ENCODE measurements around the gene EXOSC9. TPM values are rescaled to one million over a fixed set of nuclear protein-coding genes. Genes with fewer than 3 reads are reported as not detected.

The EXOSC9 gene
- total RNA-seq, 1 donor from 2014 or later, result 13.5 TPM

GRCh38 chr4:121786221-121786620, 14.9 kb upstream of the EXOSC9 start:
- DNase-seq (ENCODE audit: low spot score), result no peak
- intact Hi-C loops (cut with DNase I), result no loop called here

DNA sequence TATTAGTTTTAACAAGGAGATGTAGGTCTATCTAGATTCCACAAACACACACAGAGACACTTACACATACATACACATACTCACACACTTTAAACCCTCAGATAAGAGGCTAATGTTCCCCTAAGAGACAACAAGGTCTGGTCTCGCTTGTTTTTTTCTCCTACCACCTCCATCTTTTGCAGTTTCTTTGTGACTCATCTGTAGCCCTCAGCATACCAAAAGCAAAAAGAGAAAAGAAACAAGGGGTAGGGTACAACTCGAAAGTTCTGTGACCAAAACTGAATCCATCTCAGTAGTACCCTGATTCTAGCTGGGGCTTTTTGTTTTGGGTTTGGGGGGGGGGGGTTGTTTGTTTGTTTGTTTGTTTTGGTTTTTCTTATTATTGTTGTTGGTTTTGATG, 12.2 kb upstream of the EXOSC9 start:
- intact Hi-C loops (cut with DNase I), result no loop called here
- DNase-seq (ENCODE audit: low spot score), result no peak

DNA sequence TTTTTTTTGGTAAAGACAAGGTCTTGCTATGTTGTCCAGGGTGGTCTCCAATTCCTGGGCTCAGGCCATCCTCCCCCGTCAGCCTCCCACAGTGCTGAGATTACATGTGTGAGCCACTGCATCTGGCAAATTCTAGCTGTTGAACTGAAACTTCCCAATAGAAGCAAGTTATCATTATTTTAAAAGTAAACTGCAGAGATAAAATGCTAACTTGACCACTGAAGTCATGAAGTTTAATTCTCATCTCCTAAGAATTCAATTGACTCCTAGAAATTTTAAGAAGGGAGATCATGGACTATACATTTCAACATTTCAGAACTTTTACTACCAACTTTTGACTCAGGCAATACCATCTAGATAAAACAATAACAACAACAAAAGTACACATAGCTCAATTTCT, 11.7 kb upstream of the EXOSC9 start:
- intact Hi-C loops (cut with DNase I), result no loop called here
- no peak for DNase-seq (ENCODE audit: low spot score)

GRCh38 chr4:121789960-121790829, 10.9 kb upstream of the EXOSC9 start:
- intact Hi-C loops (cut with DNase I), result no loop called here

GRCh38 chr4:121790976-121791375, 10.1 kb upstream of the EXOSC9 start:
- intact Hi-C loops (cut with DNase I), result no loop called here
- DNase-seq (ENCODE audit: low spot score), result no peak

More at GRCh38 chr4:121789960-121790829, 10.9 kb upstream of the EXOSC9 start:
- no peak for DNase-seq (ENCODE audit: low spot score)

DNA sequence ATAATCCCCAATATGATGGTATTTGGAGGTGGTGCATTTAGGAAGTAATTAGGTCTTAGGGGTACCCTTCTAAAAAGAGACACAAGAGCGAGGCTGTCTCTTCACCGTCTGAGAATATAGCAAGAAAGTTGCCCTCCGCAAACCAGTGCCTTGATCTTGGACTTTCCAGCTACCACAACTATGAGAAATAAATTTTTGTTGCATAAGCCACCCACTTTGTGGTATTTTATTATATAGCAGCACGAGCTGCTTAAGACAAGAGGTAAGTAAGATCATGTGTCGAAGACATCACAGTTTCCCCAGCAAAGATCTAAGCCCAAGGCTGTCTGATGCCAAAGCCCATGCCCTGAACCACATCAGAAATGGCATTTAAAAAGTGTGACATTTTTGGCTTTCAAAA, 9.6 kb upstream of the EXOSC9 start:
- no peak for DNase-seq (ENCODE audit: low spot score)
- intact Hi-C loops (cut with DNase I), result no loop called here

GRCh38 chr4:121792966-121793365, 8.2 kb upstream of the EXOSC9 start:
- intact Hi-C loops (cut with DNase I), result no loop called here
- DNase-seq (ENCODE audit: low spot score), result no peak

DNA sequence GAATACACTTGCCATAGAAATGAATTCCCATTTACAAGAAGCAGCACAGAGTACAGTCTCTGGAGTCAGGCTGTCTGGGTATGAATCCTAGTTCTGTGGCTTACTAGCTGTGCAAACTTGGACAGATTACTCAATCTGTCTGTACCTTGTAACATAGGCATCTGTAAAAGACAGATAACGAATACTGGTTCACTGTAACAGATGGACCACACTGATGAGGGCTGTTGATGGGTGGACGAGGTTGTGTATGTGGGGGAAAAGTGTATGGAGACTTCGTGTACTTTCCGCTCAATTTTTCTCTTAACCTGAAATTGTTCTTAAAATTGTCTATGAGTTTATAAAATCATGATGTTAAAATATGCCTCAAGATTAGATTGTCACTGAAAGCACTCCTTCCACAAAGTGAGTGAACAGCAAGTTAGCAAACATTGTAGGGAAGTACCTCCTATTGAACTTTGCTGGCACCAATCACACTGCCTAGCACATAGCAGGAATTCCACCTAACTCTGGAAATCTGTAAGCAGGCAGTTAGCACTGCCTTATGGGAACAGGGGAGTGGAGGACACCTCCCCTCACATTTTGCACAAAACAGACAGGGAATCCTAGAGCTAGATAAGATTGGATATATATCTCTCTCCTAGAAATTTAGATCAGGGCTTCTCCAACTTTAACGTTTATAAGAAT, 6.5 kb upstream of the EXOSC9 start:
- intact Hi-C loops (cut with DNase I), result no loop called here
- no peak for DNase-seq (ENCODE audit: low spot score)

DNA sequence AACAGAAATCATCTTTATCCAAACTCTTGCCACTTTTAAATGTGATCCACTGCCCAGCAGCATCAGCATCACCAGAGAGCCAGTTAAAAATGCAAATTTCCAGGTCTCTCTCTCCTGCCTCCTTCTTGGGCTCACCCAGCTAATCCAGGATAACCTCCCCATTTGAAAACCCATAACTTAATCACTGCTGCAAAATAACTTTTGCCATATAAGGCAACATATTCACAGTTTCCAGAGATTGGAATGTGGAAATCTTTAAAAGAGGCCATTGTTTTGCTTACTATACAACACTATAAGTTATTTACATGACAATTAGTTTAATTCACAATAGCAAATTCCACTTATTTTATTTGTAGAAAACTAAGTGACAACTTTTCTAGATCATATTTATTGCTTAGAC, 4.8 kb upstream of the EXOSC9 start:
- intact Hi-C loops (cut with DNase I), result no loop called here
- DNase-seq (ENCODE audit: low spot score), result no peak

- intact Hi-C loops (cut with DNase I), result no loop called here
- DNase-seq (ENCODE audit: low spot score), result no peak
Observed at GRCh38 chr4:121799208-121799823, 1.8 kb upstream of the EXOSC9 start.

DNA sequence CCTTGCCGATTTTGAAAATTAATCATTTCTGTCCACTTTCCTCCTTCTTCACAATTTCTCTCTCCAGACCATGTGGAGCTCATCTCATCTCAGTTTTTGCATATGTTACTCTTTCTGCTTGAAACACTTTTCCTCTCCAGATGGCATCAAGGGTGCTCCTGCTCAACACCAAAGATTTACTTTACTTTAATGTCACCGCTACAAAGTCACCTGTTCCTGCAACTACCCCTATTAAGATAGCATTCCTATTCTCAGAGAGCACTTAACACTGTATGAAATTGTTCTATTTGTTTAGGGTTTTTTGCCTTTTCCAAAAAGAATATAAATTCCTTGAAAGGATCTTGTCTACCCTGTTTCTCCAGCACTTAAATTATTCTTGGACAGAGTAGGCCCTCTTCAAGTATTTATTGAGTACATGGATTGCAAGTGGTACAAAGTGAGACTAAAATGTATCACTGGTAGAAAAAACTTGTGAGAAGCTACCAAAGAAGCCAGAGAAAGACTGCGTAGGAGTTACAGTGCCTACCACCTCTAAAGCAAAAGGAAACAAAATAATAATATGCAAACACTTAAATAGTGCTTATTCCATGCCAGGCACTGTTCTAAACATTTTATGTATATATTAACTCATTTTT, 1.1 kb upstream of the EXOSC9 start:
- no peak for DNase-seq (ENCODE audit: low spot score)
- intact Hi-C loops (cut with DNase I), result loop anchor here (5.0 kb wide), 1 partner anchor 103 kb away; the partner anchor contains the start of gene ANXA5

DNA sequence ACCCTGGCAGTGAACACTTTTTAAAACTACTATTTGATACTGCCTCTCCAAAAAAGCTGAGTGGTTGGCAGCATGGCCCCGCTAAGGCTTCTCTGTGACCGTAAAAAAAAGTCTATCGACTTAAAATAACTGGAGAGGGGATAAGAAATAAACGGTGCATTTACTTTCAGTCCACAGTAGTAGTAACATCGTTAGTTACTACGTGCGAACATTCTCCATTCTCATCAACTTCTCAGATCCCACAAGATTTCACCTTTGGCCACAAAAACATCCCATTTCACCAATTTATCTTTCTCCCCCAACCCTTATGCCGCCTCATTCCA, 524 bp upstream of the EXOSC9 start:
- no peak for DNase-seq (ENCODE audit: low spot score)
- intact Hi-C loops (cut with DNase I), result loop anchor here (5.0 kb wide), 1 partner anchor 103 kb away; the partner anchor contains the start of gene ANXA5

DNA sequence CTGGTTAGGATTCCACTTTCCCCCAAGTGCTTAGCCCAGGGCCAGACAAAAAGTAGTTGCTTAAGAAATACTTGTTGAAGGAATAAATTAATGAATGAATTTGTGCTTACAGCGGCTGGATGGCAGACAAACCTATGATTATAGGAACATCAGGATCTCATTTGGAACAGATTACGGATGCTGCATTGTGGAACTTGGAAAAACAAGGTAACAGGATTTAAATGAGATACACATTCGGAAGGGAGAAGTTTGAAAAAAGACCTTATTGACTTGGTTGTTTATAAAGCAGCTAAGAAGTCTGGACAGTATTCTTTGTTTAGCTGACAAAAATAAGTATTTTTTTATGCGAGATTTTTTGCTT, 572 bp downstream of the EXOSC9 start:
- DNase-seq (ENCODE audit: low spot score), result no peak
- intact Hi-C loops (cut with DNase I), result loop anchor here (1.0 to 5.0 kb wide), 2 partner anchors 22 to 104 kb away; partner anchors contain the start of genes ANXA5 and CCNA2

DNA sequence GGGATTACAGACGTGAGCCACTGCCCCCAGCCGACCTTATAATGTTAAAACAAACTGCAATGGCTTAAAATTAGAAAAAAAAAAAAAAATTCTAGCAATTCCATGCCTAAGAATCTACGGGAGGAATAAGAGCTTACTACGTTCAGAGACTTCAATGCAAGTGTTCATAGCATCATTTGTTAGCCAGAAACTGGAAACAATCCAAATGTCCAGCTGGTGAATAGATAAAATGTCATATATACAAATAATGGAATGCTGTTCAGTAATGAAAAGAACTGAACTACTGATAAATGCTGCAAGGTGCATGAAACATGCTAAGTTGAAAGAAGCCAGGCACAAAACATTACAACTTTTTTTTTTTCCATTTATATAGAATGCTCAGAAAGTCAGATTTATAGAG, 5.3 kb downstream of the EXOSC9 start:
- intact Hi-C loops (cut with DNase I), result no loop called here
- no peak for DNase-seq (ENCODE audit: low spot score)

- intact Hi-C loops (cut with DNase I), result no loop called here
- DNase-seq (ENCODE audit: low spot score), result no peak
Observed at GRCh38 chr4:121811122-121811521, 10.0 kb downstream of the EXOSC9 start.

- intact Hi-C loops (cut with DNase I), result no loop called here
- no peak for DNase-seq (ENCODE audit: low spot score)
Observed at GRCh38 chr4:121814756-121815155, 13.6 kb downstream of the EXOSC9 start.

GRCh38 chr4:121817006-121817405, 15.9 kb downstream of the EXOSC9 start:
- no peak for DNase-seq (ENCODE audit: low spot score)
- intact Hi-C loops (cut with DNase I), result no loop called here

DNA sequence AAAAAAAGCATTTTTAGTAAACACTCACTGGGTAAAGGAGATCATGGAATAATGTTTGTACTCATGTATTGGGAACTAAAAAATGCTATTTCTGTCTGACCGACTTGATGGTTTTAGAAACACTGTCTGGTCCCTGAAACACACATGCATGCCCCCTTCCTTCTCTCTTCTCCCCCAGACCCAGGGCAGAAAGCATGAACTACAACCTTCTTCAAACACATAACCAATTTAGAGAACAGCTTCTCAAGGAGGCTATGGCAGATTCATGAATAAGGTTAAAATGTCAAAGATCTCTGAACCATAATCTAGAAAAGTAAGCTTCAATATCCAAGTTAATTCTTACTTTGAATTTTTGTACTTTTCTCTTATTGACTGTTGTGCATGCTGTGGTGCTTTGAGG, 16.6 kb downstream of the EXOSC9 start:
- intact Hi-C loops (cut with DNase I), result no loop called here
- DNase-seq (ENCODE audit: low spot score), result no peak

DNA sequence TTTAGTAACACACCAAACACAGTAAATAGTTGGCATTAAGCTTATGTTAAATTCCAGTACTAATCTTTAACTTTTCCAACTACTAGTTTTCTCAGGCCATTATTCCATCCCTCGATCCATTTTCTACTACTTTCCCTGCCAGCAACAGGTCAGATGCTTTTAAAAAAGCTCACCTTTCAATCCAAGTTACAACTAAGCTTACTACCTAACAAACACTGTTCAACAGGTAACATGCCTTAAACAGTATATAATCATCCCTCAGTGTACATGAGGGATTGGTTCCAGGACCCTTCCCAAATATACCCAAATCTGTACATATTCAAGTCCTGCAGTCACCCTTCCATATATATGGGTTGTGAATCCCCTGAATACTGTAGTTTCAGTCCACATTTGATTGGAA, 17.1 kb downstream of the EXOSC9 start:
- intact Hi-C loops (cut with DNase I), result no loop called here
- no peak for DNase-seq (ENCODE audit: low spot score)
